Uterus (tissue), 2 donors: Measurements from ENCODE around the gene SPATC1L.

Source experiments
- POLR2A ChIP-seq, 2 donors: fragments of 450-650 bp; IDR thresholded peaks; one replicate each; pipeline ENCODE4 v1.6.1; 2016; ENCODE audit warnings: antibody characterized with exemption in 2 of 2, mild to moderate bottlenecking in 1 of 2, moderate library complexity in 1 of 2
- TF ChIP-seq, protein P1 (sequence below), 4 experiments: fragments of 200-600 bp in 2 of 4; fragments of 450-650 bp in 2 of 4; sonication (generic) in 2 of 4; IDR thresholded peaks; one replicate each; pipeline ENCODE4 v1.5.1; 2016 to 2019; ENCODE audit warnings: antibody characterized with exemption in 4 of 4, mild to moderate bottlenecking in 2 of 4, moderate library complexity in 1 of 4

DNA sequence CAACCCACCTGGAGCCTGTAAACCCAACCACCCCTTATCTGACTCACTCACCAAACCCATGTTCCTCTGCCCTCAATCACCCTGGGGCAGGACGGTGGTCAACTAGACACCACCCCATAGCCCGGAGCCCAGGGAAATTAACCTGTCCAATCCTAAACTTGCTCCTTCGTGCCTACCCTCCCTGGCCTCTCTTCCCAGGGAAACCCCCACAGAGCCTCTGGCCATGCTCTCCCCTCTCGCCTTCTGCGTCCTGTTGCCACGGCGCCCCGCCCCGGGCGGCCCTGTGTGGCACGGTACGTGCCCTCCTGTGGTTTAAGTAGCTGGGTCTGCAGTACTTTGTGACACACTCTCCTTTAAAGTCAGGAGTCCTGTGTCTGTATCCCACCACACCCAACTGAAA is 24.9 kb downstream of the SPATC1L start:
- TF ChIP-seq, protein P1, sequence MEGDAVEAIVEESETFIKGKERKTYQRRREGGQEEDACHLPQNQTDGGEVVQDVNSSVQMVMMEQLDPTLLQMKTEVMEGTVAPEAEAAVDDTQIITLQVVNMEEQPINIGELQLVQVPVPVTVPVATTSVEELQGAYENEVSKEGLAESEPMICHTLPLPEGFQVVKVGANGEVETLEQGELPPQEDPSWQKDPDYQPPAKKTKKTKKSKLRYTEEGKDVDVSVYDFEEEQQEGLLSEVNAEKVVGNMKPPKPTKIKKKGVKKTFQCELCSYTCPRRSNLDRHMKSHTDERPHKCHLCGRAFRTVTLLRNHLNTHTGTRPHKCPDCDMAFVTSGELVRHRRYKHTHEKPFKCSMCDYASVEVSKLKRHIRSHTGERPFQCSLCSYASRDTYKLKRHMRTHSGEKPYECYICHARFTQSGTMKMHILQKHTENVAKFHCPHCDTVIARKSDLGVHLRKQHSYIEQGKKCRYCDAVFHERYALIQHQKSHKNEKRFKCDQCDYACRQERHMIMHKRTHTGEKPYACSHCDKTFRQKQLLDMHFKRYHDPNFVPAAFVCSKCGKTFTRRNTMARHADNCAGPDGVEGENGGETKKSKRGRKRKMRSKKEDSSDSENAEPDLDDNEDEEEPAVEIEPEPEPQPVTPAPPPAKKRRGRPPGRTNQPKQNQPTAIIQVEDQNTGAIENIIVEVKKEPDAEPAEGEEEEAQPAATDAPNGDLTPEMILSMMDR (IDR thresholded peaks at IDR 0.05) = no peak
- TF ChIP-seq POLR2A (IDR thresholded peaks at IDR 0.05) = no peak
